ENCODE measurements around the gene HHLA2.

HHLA2 gene

GRCh38 chr3:108300103-108300849, 3.9 kb downstream of the HHLA2 start:
- no peak for DNase-seq

- DNase-seq = no peak
Measured at GRCh38 chr3:108301695-108302404, 5.5 kb downstream of the HHLA2 start.

GRCh38 chr3:108302570-108302969, 6.2 kb downstream of the HHLA2 start:
- DNase-seq = no peak

- DNase-seq = no peak
Measured at GRCh38 chr3:108305484-108306172, 9.3 kb downstream of the HHLA2 start.

GRCh38 chr3:108311797-108312196, 15.4 kb downstream of the HHLA2 start:
- DNase-seq = no peak

GRCh38 chr3:108312656-108313055, 16.3 kb downstream of the HHLA2 start:
- no peak for DNase-seq

- no peak for DNase-seq
Measured at GRCh38 chr3:108315767-108316301, 19.5 kb downstream of the HHLA2 start.

GRCh38 chr3:108319428-108320082, 23.2 kb downstream of the HHLA2 start:
- DNase-seq = no peak

- DNase-seq = no peak
Measured at GRCh38 chr3:108320746-108321350, 24.5 kb downstream of the HHLA2 start.

- no peak for DNase-seq
Measured at GRCh38 chr3:108322352-108322751, 26.0 kb downstream of the HHLA2 start.

- DNase-seq = no peak
Measured at GRCh38 chr3:108324177-108324576, 27.8 kb downstream of the HHLA2 start.

GRCh38 chr3:108327168-108327567, 30.8 kb downstream of the HHLA2 start:
- no peak for DNase-seq

- no peak for DNase-seq
Measured at GRCh38 chr3:108328821-108329486, 32.6 kb downstream of the HHLA2 start.

GRCh38 chr3:108329508-108329907, 33.2 kb downstream of the HHLA2 start:
- DNase-seq = no peak

GRCh38 chr3:108329947-108330346, 33.6 kb downstream of the HHLA2 start:
- DNase-seq = no peak

- no peak for DNase-seq
Measured at GRCh38 chr3:108331792-108332191, 35.4 kb downstream of the HHLA2 start.

GRCh38 chr3:108333961-108334360, 37.6 kb downstream of the HHLA2 start:
- no peak for DNase-seq

GRCh38 chr3:108334701-108335100, 38.4 kb downstream of the HHLA2 start:
- no peak for DNase-seq

- no peak for DNase-seq
Measured at GRCh38 chr3:108338901-108339545, 42.7 kb downstream of the HHLA2 start.

- DNase-seq = no peak
Measured at GRCh38 chr3:108341911-108342310, 45.6 kb downstream of the HHLA2 start.

GRCh38 chr3:108342837-108343486, 46.6 kb downstream of the HHLA2 start:
- no peak for DNase-seq

Data from activated CD8-positive, alpha-beta memory T cell treated with anti-CD3 and anti-CD28 coated beads for 24 hours (primary cell).